Measurements from ENCODE around the gene IGSF22.

GRCh38 chr11:18769802-18770456 is 43.9 kb upstream of the IGSF22 start:
- no peak for TF ChIP-seq POLR2AphosphoS5 (IDR thresholded peaks at IDR 0.05; ENCODE audit: borderline replicate concordance, low read depth, low read length)
- TF ChIP-seq EZH2 (IDR thresholded peaks at IDR 0.05), result no peak
